Keratinocyte (primary cell): ENCODE data around the gene AUH. TPM values are rescaled to one million over a fixed set of nuclear protein-coding genes. Genes with fewer than 3 reads are reported as not detected.

Experiments used
- DNase-seq: peaks from one replicate; pipeline ENCODE4 v3.0.0-alpha.2; 2011; ENCODE audit warnings: low read depth, missing footprints, low spot score
- FAIRE-seq: peaks from 2 replicates; lab custom pipeline; 2011; peaks lifted over from hg19 to GRCh38; lab: Jason Lieb, UNC
- H2AFZ ChIP-seq: 2 replicates; pipeline ENCODE4 v1.6.0; 2012; ENCODE audit warnings: low read length, control low read depth, inconsistent platforms; ENCODE audit not compliant: control insufficient read depth
- H3K27ac ChIP-seq: 2 replicates; pipeline ENCODE4 v1.5.1; 2011; ENCODE audit warnings: low read length; ENCODE audit not compliant: control insufficient read depth, insufficient read depth
- H3K27me3 ChIP-seq: 3 replicates; pipeline ENCODE4 v1.6.0; 2011; ENCODE audit warnings: low read length; ENCODE audit not compliant: control insufficient read depth, insufficient read depth; ENCODE audit errors: extremely low read depth
- H3K36me3 ChIP-seq, 2 experiments: 2 replicates in 1 of 2; 3 replicates in 1 of 2; pipeline ENCODE4 v1.5.1; 2011; ENCODE audit warnings: low read length in 2 of 2, mild to moderate bottlenecking in 1 of 2; ENCODE audit not compliant: control insufficient read depth in 2 of 2, insufficient read depth in 2 of 2; ENCODE audit errors: extremely low read depth in 1 of 2
- H3K4me1 ChIP-seq: 3 replicates; pipeline ENCODE4 v1.5.1; 2011; ENCODE audit warnings: low read length; ENCODE audit not compliant: control insufficient read depth, insufficient read depth; ENCODE audit errors: extremely low read depth
- H3K4me2 ChIP-seq: 3 replicates; pipeline ENCODE4 v1.6.0; 2011; ENCODE audit warnings: low read depth, low read length; ENCODE audit not compliant: control insufficient read depth, insufficient read depth; ENCODE audit errors: extremely low read depth
- H3K4me3 ChIP-seq, 3 experiments: fragments of 200-600 bp in 1 of 3; sonication (generic) in 1 of 3; 2 replicates in 2 of 3; 3 replicates in 1 of 3; pipeline ENCODE4 v1.5.1; 2011 to 2016; ENCODE audit warnings: low read length in 3 of 3, mild to moderate bottlenecking in 3 of 3, control low read depth in 2 of 3, inconsistent platforms in 1 of 3, low read depth in 1 of 3, mixed read lengths in 1 of 3, mixed run types in 1 of 3, moderate library complexity in 1 of 3; ENCODE audit not compliant: control insufficient read depth in 2 of 3, insufficient read depth in 2 of 3; ENCODE audit errors: extremely low read depth in 1 of 3
- H3K79me2 ChIP-seq: 2 replicates; pipeline ENCODE4 v1.6.0; 2012; ENCODE audit warnings: low read length; ENCODE audit not compliant: control insufficient read depth, insufficient read depth
- H3K9ac ChIP-seq: 3 replicates; pipeline ENCODE4 v1.6.0; 2011; ENCODE audit warnings: low read length; ENCODE audit not compliant: control insufficient read depth, insufficient read depth; ENCODE audit errors: extremely low read depth
- H3K9me1 ChIP-seq: 3 replicates; pipeline ENCODE4 v1.6.0; 2011; ENCODE audit warnings: low read length; ENCODE audit not compliant: control insufficient read depth, insufficient read depth; ENCODE audit errors: extremely low read depth
- H3K9me3 ChIP-seq: 2 replicates; pipeline ENCODE4 v1.5.1; 2012; ENCODE audit warnings: low read depth, low read length; ENCODE audit not compliant: control insufficient read depth
- H4K20me1 ChIP-seq: 3 replicates; pipeline ENCODE4 v1.6.0; 2011; ENCODE audit warnings: low read length; ENCODE audit not compliant: control insufficient read depth, insufficient read depth; ENCODE audit errors: extremely low read depth
- EZH2 ChIP-seq: IDR thresholded peaks from one replicate; pipeline ENCODE4 v1.6.1; 2012; ENCODE audit warnings: inconsistent platforms, mild to moderate bottlenecking, low read length, moderate library complexity
- dilution Hi-C: fragments of 300-500 bp; cut with MboI; formaldehyde crosslinking; loops from one replicate; pipeline ENCODE4 v1.7.0; 2020; ENCODE audit warnings: low sequenced_read_pairs; ENCODE audit not compliant: extremely low pct_ligation_motif_present
- polyA plus RNA-seq, 5 experiments: library from polyadenylated mRNA; depleted of rRNA in 3 of 5; stranded (reverse) in 3 of 5; stranded (forward) in 1 of 5; unstranded in 1 of 5; fragments of >200 nt; gene quantifications; 1 replicate in 1 of 5; 2 replicates in 3 of 5; 3 replicates in 1 of 5; pipeline versions ENCODE4 v1.2.1 to v1.2.3, GENCODE V29; 2011 to 2012; ENCODE audit warnings: missing spikeins in 2 of 5, low read depth in 1 of 5, low replicate concordance in 1 of 5
- TF ChIP-seq, protein P1 (sequence below), 3 experiments: IDR thresholded peaks in 1 of 3; conservative IDR thresholded peaks in 1 of 3; optimal IDR thresholded peaks in 1 of 3; 2 replicates in 2 of 3; 3 replicates in 1 of 3; pipeline versions ENCODE3 to v1.5.1; 2011; ENCODE audit warnings: low read length in 3 of 3, mild to moderate bottlenecking in 3 of 3, moderate library complexity in 2 of 3, control low read depth in 1 of 3, inconsistent platforms in 1 of 3; ENCODE audit not compliant: insufficient read depth in 2 of 3; ENCODE audit errors: extremely low read depth in 1 of 3

AUH gene
- polyA plus RNA-seq, 1 donor (not counting 4 experiments of a cell fraction or from before 2014, with no cell fraction given): 5.5 TPM

DNA sequence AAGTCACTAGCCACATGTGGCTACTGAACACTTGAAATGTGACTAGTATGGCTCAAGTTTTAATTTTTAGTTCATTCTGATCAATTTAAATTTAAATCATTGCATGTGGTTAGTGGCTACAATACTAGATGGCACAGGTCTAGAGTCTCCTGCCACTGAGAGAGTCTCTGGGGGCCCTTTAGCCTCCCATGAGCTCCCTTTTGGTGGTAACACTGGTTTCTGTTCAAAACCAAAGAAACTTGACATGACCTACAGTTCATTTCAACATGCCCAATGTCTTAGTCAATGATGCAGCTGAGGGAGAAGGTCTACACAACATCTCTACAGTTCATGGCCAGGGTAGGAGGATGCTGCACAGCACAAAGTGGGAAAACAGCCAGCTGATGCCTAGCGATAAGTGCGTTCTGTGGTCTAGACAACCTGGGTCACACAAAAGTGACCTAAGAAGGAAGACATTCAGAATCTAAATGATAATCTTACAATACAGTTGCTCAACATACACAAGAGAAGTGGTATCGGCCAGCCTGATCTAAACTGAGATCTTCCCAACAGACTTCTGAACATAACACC, 121.0 kb downstream of the AUH start:
- H4K20me1 ChIP-seq: no peaks in the 10 kb centered on the region
- peaks cover under 1% of the 10 kb centered on the region for H3K9me1 ChIP-seq
- no peak overlapping the region for H3K4me3 ChIP-seq
- H3K4me2 ChIP-seq: no peak overlapping the region
- no peak overlapping the region for H3K9ac ChIP-seq
- TF ChIP-seq, protein P1, sequence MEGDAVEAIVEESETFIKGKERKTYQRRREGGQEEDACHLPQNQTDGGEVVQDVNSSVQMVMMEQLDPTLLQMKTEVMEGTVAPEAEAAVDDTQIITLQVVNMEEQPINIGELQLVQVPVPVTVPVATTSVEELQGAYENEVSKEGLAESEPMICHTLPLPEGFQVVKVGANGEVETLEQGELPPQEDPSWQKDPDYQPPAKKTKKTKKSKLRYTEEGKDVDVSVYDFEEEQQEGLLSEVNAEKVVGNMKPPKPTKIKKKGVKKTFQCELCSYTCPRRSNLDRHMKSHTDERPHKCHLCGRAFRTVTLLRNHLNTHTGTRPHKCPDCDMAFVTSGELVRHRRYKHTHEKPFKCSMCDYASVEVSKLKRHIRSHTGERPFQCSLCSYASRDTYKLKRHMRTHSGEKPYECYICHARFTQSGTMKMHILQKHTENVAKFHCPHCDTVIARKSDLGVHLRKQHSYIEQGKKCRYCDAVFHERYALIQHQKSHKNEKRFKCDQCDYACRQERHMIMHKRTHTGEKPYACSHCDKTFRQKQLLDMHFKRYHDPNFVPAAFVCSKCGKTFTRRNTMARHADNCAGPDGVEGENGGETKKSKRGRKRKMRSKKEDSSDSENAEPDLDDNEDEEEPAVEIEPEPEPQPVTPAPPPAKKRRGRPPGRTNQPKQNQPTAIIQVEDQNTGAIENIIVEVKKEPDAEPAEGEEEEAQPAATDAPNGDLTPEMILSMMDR (optimal IDR thresholded peaks at IDR 0.05 in 1 of 3, IDR thresholded peaks at IDR 0.05 in 1 of 3, conservative IDR thresholded peaks at IDR 0.05 in 1 of 3; ENCODE audit: extremely low read depth in 1 of 3, insufficient read depth in 2 of 3, low read length in 3 of 3): no peak
- no peak for TF ChIP-seq EZH2
- no peaks in the 10 kb centered on the region for H3K9me3 ChIP-seq
- H3K4me1 ChIP-seq: peaks cover 2% of the 10 kb centered on the region
- no peak overlapping the region for H2AFZ ChIP-seq
- H3K36me3 ChIP-seq: no peaks in the 10 kb centered on the region
- dilution Hi-C loops: no loop called here
- H3K79me2 ChIP-seq: no peaks in the 10 kb centered on the region
- H3K27ac ChIP-seq: no peak overlapping the region
- no peaks in the 10 kb centered on the region for H3K27me3 ChIP-seq
- no peak for FAIRE-seq
- DNase-seq: no peak

DNA sequence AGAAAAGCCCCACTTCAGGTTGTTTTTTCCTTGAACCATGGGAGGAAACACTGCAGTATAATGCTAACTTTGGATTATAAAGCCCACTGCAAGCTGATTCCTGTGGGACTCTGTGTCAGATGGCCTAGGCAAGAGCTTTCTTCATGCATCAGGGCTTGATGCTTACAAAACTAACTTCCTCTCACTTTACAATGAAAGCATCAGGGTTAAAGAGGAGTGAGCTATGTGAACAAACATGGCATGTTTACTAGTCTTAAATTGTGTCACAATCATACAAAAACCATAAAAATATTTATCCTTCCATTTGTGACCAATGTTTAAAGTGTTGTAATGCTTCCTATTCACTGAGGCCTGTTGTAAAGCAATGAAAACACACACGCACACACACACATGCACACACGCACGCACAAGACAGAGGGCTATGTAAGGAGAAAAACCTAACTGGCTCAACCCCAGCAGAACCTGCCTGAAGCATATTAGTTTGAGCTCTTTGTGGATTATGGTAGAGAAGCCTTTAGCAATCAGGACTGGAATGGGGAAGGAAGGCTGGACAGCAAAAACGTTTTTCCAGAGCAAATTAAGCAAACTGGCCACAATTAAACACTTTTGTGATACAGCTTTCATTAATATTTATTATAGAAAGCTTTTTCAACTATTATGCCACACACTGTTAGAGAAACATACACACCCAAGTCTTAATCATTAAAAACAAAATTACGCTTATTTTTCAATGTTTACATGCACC, 122.2 kb downstream of the AUH start:
- H3K27ac ChIP-seq: no peak overlapping the region
- no peak for TF ChIP-seq EZH2
- TF ChIP-seq, protein P1 (optimal IDR thresholded peaks at IDR 0.05 in 1 of 3, IDR thresholded peaks at IDR 0.05 in 1 of 3, conservative IDR thresholded peaks at IDR 0.05 in 1 of 3; ENCODE audit: extremely low read depth in 1 of 3, insufficient read depth in 2 of 3, low read length in 3 of 3): no peak
- dilution Hi-C loops: no loop called here
- FAIRE-seq (no peak), DNase-seq (no peak)
- no peaks in the 10 kb centered on the region for H3K9me1 ChIP-seq
- no peak overlapping the region for H3K4me2 ChIP-seq
- H3K9me3 ChIP-seq: no peaks in the 10 kb centered on the region
- H3K36me3 ChIP-seq: no peaks in the 10 kb centered on the region
- no peaks in the 10 kb centered on the region for H3K27me3 ChIP-seq
- no peak overlapping the region for H3K4me3 ChIP-seq
- no peaks in the 10 kb centered on the region for H3K79me2 ChIP-seq
- no peak overlapping the region for H2AFZ ChIP-seq
- H3K9ac ChIP-seq: no peak overlapping the region
- no peaks in the 10 kb centered on the region for H3K4me1 ChIP-seq
- no peaks in the 10 kb centered on the region for H4K20me1 ChIP-seq
